Left renal pelvis (tissue), 4 donors: ENCODE results near the gene BUB3. TPM values are rescaled to one million over a fixed set of nuclear protein-coding genes. Genes with fewer than 3 reads are reported as not detected.

Experiments
- DNase-seq, 4 donors: peaks; one replicate each; pipeline ENCODE4 v3.0.0-alpha.2; 2013; ENCODE audit warnings: low read depth in 4 of 4, low spot score in 3 of 4
- polyA plus RNA-seq, 4 donors: library from polyadenylated mRNA; unstranded; fragments of 120-200 nt; gene quantifications; one replicate each; pipeline ENCODE4 v1.2.1, GENCODE V29; 2013; ENCODE audit not compliant: insufficient read length in 4 of 4

BUB3 gene
- polyA plus RNA-seq, 4 donors = 91.8 to 138 (median 121) TPM

DNA sequence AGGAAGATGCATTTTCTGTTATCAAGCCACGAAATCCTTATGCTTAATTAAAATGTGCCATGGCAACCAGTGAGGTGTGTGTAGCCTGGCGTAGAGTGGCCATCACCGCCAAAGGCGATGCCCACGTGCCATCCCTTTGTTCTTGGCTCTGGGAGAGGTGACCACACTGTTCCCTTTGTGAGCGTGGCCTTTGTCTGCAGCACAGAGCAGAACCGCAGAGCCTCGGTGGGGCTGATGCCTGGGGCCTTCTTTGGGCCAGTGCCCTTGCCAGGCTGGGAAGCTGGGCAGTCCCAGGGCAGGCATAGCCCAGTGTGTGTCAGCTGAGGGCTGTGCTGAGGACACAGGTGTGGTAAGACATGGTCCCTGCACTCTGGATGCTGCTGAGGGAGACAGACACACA, 48.3 kb downstream of the BUB3 start:
- DNase-seq = no peak

DNA sequence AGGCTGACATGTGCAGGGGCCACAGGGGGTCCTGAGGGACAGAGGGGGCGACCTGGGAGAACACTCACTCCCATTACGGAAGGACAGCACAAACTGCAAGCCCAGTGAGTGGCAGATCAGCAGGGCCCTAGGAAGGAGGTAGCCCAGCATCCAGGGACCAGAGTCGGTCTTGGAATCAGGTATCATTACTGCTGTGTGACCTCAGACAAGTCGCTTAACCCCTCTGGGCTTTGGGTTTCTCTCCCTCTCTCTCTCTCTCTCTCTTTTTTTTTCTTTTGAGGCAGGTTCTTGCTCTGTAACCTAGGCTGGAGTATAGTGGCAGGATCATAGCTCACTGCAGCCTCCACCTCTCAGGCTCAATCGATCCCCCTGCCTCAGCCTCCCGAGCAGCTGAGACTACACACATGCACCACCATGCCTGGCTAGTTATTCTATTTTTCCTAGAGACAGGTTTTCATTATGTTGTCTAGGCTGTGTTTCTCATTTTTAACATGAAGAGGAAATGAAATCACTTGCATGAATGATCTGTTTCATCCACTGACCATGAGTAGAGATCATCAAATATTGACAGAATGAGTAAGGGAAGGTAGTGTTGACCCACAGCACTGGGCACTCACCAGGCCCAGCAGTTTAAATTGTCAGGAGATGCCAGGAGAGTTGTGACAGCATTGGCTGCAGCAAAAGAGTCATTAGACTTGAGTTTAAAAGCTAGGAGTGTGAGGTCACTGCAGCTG, 49.4 kb downstream of the BUB3 start:
- no peak for DNase-seq

GRCh38 chr10:123204127-123204461, 49.9 kb downstream of the BUB3 start:
- no peak for DNase-seq

GRCh38 chr10:123205041-123205440, 50.8 kb downstream of the BUB3 start:
- no peak for DNase-seq

GRCh38 chr10:123212063-123212462, 57.9 kb downstream of the BUB3 start:
- DNase-seq = no peak

- DNase-seq = no peak
Measured at GRCh38 chr10:123212640-123213039, 58.4 kb downstream of the BUB3 start.

GRCh38 chr10:123213192-123213591, 59.0 kb downstream of the BUB3 start:
- DNase-seq = no peak

Other genes with a start within 250 kb of the BUB3 start
- not detected for gene FAM24A, start 243.8 kb upstream of the BUB3 start, polyA plus RNA-seq
- gene C10orf88, start 200.2 kb upstream of the BUB3 start, polyA plus RNA-seq = 10 to 100 TPM; 18.4 to 22.5 (median 19.9) TPM
- 10 to 100 TPM in 2 of 4 donors, 1 to 10 TPM in 2; 8.4 to 11.6 (median 9.4) TPM for gene PSTK, start 174.0 kb upstream of the BUB3 start, polyA plus RNA-seq
- 10 to 100 TPM; 20.2 to 27.2 (median 25.5) TPM for gene IKZF5, start 145.6 kb upstream of the BUB3 start, polyA plus RNA-seq
- gene ACADSB, start 145.4 kb upstream of the BUB3 start, polyA plus RNA-seq = 10 to 100 TPM; 19.8 to 28.3 (median 24.6) TPM
- gene HMX3, start 18.4 kb upstream of the BUB3 start, polyA plus RNA-seq = under 1 TPM in 2 of 4 donors, not detected in 2; 0.21 to 0.26 TPM
- gene HMX2, start 6.3 kb upstream of the BUB3 start, polyA plus RNA-seq = 1 to 10 TPM in 3 of 4 donors, not detected in 1; 1.0 to 2.8 (median 1.3) TPM